ENCODE data around the gene ATG2A. TPM values are rescaled to one million over a fixed set of nuclear protein-coding genes. Genes with fewer than 3 reads are reported as not detected.

The ATG2A gene
- total RNA-seq, 1 experiment from 2014 or later, result 28.8 TPM

GRCh38 chr11:64890522-64890939 is 26.5 kb downstream of the ATG2A start:
- intact Hi-C loops (cut with micrococcal nuclease; ENCODE audit: unreplicated experiment), result no loop called here
- peaks cover 31% of the 10 kb centered on the region for H3K4me1 ChIP-seq (ENCODE audit: control insufficient read depth, insufficient read depth, low read length)
- peak overlapping the region; percentile 45; the same call in 1 of the 2 replicates for H3K27ac ChIP-seq (ENCODE audit: low read length)
- in situ Hi-C loops (cut with HindIII; ENCODE audit: low pct_unique_long_range_greater_than_20kb, low sequenced_read_pairs), result no loop called here
- POLR2A ChIA-PET, result no interaction called here
- TF ChIP-seq CTCF (IDR thresholded peaks at IDR 0.05) (no peak), SIN3A (IDR thresholded peaks at IDR 0.05; ENCODE audit: borderline replicate concordance, insufficient read depth, low read depth, low read length) (no peak), POLR2AphosphoS5 (IDR thresholded peaks at IDR 0.05; ENCODE audit: low read depth, low read length) (no peak), REST (IDR thresholded peaks at IDR 0.05; ENCODE audit: insufficient read depth in 1 of 2, low read depth in 2 of 2, low read length in 1 of 2) (no peak), TCF7L2 (IDR thresholded peaks at IDR 0.05; ENCODE audit: low read depth, low read length) (no peak)
- DNase-seq (ENCODE audit: low read depth, low spot score), result no peak
- no peaks in the 10 kb centered on the region for H3K36me3 ChIP-seq (ENCODE audit: control insufficient read depth, insufficient read depth, low read length)
- no peak for ATAC-seq
- CTCF ChIA-PET, result interaction anchor here (0.7 kb wide), 1 partner anchor 16 kb away, joined by 5 read pairs; no protein-coding TSS in a partner anchor
- no peak overlapping the region for H3K4me3 ChIP-seq (ENCODE audit: low read depth in 2 of 2, low read length in 2 of 2)
- no peaks in the 10 kb centered on the region for H3K9me3 ChIP-seq (ENCODE audit: control insufficient read depth, insufficient read depth, low read depth, low read length)
- H3K27me3 ChIP-seq (ENCODE audit: control insufficient read depth, insufficient read depth, low read length), result no peaks in the 10 kb centered on the region
- no TSS peak for BruUV-seq (replicated peaks)

- no peak for ATAC-seq
- H3K27me3 ChIP-seq (ENCODE audit: control insufficient read depth, insufficient read depth, low read length), result no peaks in the 10 kb centered on the region
- H3K4me1 ChIP-seq (ENCODE audit: control insufficient read depth, insufficient read depth, low read length), result peaks cover 22% of the 10 kb centered on the region
- H3K27ac ChIP-seq (ENCODE audit: low read length), result peak overlapping the region; percentile 45
- no peak overlapping the region for H3K4me3 ChIP-seq (ENCODE audit: low read depth in 2 of 2, low read length in 2 of 2)
- in situ Hi-C loops (cut with HindIII; ENCODE audit: low pct_unique_long_range_greater_than_20kb, low sequenced_read_pairs) (no loop called here), intact Hi-C loops (cut with micrococcal nuclease; ENCODE audit: unreplicated experiment) (no loop called here)
- no peak for DNase-seq (ENCODE audit: low read depth, low spot score)
- no peak for TF ChIP-seq SIN3A (IDR thresholded peaks at IDR 0.05; ENCODE audit: borderline replicate concordance, insufficient read depth, low read depth, low read length)
- no peak for TF ChIP-seq REST (IDR thresholded peaks at IDR 0.05; ENCODE audit: insufficient read depth in 1 of 2, low read depth in 2 of 2, low read length in 1 of 2)
- no peak for TF ChIP-seq CTCF (IDR thresholded peaks at IDR 0.05)
- no peak for TF ChIP-seq POLR2AphosphoS5 (IDR thresholded peaks at IDR 0.05; ENCODE audit: low read depth, low read length)
- no peak for TF ChIP-seq TCF7L2 (IDR thresholded peaks at IDR 0.05; ENCODE audit: low read depth, low read length)
- CTCF ChIA-PET, result interaction anchor here (0.5 to 1.4 kb wide), 3 partner anchors 20 to 107 kb away, joined by 5 read pairs; partner anchors contain the start of gene BATF2
- H3K9me3 ChIP-seq (ENCODE audit: control insufficient read depth, insufficient read depth, low read depth, low read length), result no peaks in the 10 kb centered on the region
- POLR2A ChIA-PET, result interaction anchor here (0.5 to 1.4 kb wide), 2 partner anchors 18 to 207 kb away, joined by 3 to 7 read pairs; partner anchors contain the start of gene VPS51
- H3K36me3 ChIP-seq (ENCODE audit: control insufficient read depth, insufficient read depth, low read length), result no peaks in the 10 kb centered on the region
- no TSS peak for BruUV-seq (replicated peaks)
These were observed 28.1 kb downstream of the ATG2A start for GRCh38 chr11:64888729-64889511.

All from Panc1 (cell line).